H1 (cell line): ENCODE results near the gene ADO. TPM values are rescaled to one million over a fixed set of nuclear protein-coding genes. Genes with fewer than 3 reads are reported as not detected.
A peak's percentile ranks its signal among the peaks of the same experiment; 100 is the strongest.

Experiments
- ASH2L ChIP-seq: fragments of 200-600, 300-600 bp; sonication (generic); IDR thresholded peaks from one replicate; pipeline ENCODE4 v1.7.1; 2017; ENCODE audit warnings: low read length
- CHD1 ChIP-seq: IDR thresholded peaks from 2 replicates; pipeline ENCODE4 v1.6.1; 2012; ENCODE audit warnings: low read depth, low read length, improper control_type of control experiment
- EP300 ChIP-seq, 2 experiments: IDR thresholded peaks; 1 replicate in 1 of 2; 2 replicates in 1 of 2; pipeline ENCODE4 v1.6.1; 2011 to 2012; ENCODE audit warnings: low read depth in 2 of 2, low read length in 2 of 2, mild to moderate bottlenecking in 2 of 2, borderline replicate concordance in 1 of 2, inconsistent platforms in 1 of 2, moderate library complexity in 1 of 2
- HDAC6 ChIP-seq: IDR thresholded peaks from one replicate; pipeline ENCODE4 v1.7.1; 2012; ENCODE audit warnings: low read depth, mild to moderate bottlenecking, inconsistent platforms, low read length, moderate library complexity
- KDM4A ChIP-seq: IDR thresholded peaks from one replicate; pipeline ENCODE4 v1.7.1; 2012; ENCODE audit warnings: low read depth, mild to moderate bottlenecking, moderate library complexity, low read length, inconsistent platforms; ENCODE audit not compliant: severe bottlenecking
- KDM5A ChIP-seq: fragments of 200-600 bp; IDR thresholded peaks from 2 replicates; pipeline ENCODE4 v1.7.1; 2012; ENCODE audit warnings: mild to moderate bottlenecking, low read length, inconsistent platforms, mixed read lengths
- RNF2 ChIP-seq: fragments of 200-900, 300-1000 bp; sonication (generic); IDR thresholded peaks from 2 replicates; pipeline ENCODE4 v1.7.1; 2016; ENCODE audit warnings: borderline replicate concordance, low read depth, mild to moderate bottlenecking, antibody characterized with exemption, low read length; ENCODE audit not compliant: poor library complexity, severe bottlenecking; ENCODE audit errors: missing control alignments
- SUZ12 ChIP-seq: fragments of 200-600 bp; sonication (generic); IDR thresholded peaks from 2 replicates; pipeline ENCODE4 v1.6.1; 2012; ENCODE audit warnings: mild to moderate bottlenecking, inconsistent platforms, low read length, moderate library complexity, mixed read lengths
- TCF12 ChIP-seq: IDR thresholded peaks from 2 replicates; pipeline ENCODE4 v1.6.1; 2011; ENCODE audit warnings: low read depth, mild to moderate bottlenecking, low read length
- polyA plus RNA-seq, 7 experiments: library from polyadenylated mRNA; depleted of rRNA in 3 of 7; stranded (reverse) in 5 of 7; unstranded in 2 of 7; fragments of >200 nt in 5 of 7; fragments of 200-250 nt in 2 of 7; gene quantifications; 1 replicate in 5 of 7; 2 replicates in 1 of 7; 4 replicates in 1 of 7; pipeline versions ENCODE4 v1.2.1 to v1.2.3, GENCODE V29; 2011 to 2013; ENCODE audit warnings: missing spikeins in 2 of 7, mixed read lengths in 2 of 7
- total RNA-seq: library from RNA; stranded (reverse); fragmentation: NEBNext Ultra II Directional; extraction: Animal tissue kit (Norgen Biotek cat#: 25700); gene quantifications from 2 replicates; pipeline ENCODE4 v1.2.1, GENCODE V29; 2021
- TF ChIP-seq, protein P1 (sequence below): IDR thresholded peaks from 2 replicates; pipeline ENCODE4 v1.6.1; 2012; ENCODE audit warnings: low read length, inconsistent platforms
- TF ChIP-seq, protein P2 (sequence below): IDR thresholded peaks from 2 replicates; pipeline ENCODE4 v1.6.1; 2012; ENCODE audit warnings: inconsistent platforms

ADO gene
- total and polyA plus RNA-seq, 2 of the 8 experiments (the other 6 are each of a cell fraction or from before 2014, with no cell fraction given), result 18.7 to 27.9 TPM

- TF ChIP-seq, protein P1, sequence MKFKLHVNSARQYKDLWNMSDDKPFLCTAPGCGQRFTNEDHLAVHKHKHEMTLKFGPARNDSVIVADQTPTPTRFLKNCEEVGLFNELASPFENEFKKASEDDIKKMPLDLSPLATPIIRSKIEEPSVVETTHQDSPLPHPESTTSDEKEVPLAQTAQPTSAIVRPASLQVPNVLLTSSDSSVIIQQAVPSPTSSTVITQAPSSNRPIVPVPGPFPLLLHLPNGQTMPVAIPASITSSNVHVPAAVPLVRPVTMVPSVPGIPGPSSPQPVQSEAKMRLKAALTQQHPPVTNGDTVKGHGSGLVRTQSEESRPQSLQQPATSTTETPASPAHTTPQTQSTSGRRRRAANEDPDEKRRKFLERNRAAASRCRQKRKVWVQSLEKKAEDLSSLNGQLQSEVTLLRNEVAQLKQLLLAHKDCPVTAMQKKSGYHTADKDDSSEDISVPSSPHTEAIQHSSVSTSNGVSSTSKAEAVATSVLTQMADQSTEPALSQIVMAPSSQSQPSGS, result no peak
- TF ChIP-seq HDAC6 (no peak), TCF12 (0 out of 2 replicates have a peak, but pooled peaks have one; percentile 69), RNF2 (no peak), KDM5A (no peak), KDM4A (no peak), ASH2L (peak; percentile 54), EP300 (IDR thresholded peaks at IDR 0.05; ENCODE audit: borderline replicate concordance in 1 of 2, low read depth in 2 of 2, low read length in 2 of 2) (peak; percentile 16 to 81; a peak in 2 of 3 replicates), CHD1 (no peak), SUZ12 (peak; percentile 36)
- TF ChIP-seq, protein P2, sequence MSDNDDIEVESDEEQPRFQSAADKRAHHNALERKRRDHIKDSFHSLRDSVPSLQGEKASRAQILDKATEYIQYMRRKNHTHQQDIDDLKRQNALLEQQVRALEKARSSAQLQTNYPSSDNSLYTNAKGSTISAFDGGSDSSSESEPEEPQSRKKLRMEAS, result peak; percentile 83
Measured at GRCh38 chr10:62817766-62818425, 13.4 kb downstream of the ADO start (continued).
